GM21576 (cell line): ENCODE measurements around the gene CCDC187.

Source experiments
- ATAC-seq: cut with Tn5 transposase; IDR thresholded peaks from one replicate; pipeline ENCODE4 v1.9.1; 2021; ENCODE audit warnings: mild to moderate bottlenecking, moderate library complexity; ENCODE audit not compliant: unreplicated experiment

The CCDC187 gene

GRCh38 chr9:136300016-136300545 lies 3.8 kb downstream of the CCDC187 start:
- ATAC-seq = no peak

GRCh38 chr9:136299541-136299940 lies 4.4 kb downstream of the CCDC187 start:
- ATAC-seq = no peak

- no peak for ATAC-seq
Measured at GRCh38 chr9:136299116-136299515, 4.8 kb downstream of the CCDC187 start.

- no peak for ATAC-seq
Measured at GRCh38 chr9:136297766-136298735, 5.8 kb downstream of the CCDC187 start.

- ATAC-seq = no peak
Measured at GRCh38 chr9:136297016-136297691, 6.7 kb downstream of the CCDC187 start.

- no peak for ATAC-seq
Measured at GRCh38 chr9:136296434-136297015, 7.4 kb downstream of the CCDC187 start.

GRCh38 chr9:136295542-136296433 lies 8.1 kb downstream of the CCDC187 start:
- ATAC-seq = no peak

GRCh38 chr9:136295055-136295454 lies 8.8 kb downstream of the CCDC187 start:
- ATAC-seq = no peak

GRCh38 chr9:136294437-136294836 lies 9.5 kb downstream of the CCDC187 start:
- ATAC-seq = no peak

GRCh38 chr9:136293476-136294077 lies 10.3 kb downstream of the CCDC187 start:
- ATAC-seq = no peak

- no peak for ATAC-seq
Measured at GRCh38 chr9:136292591-136293448, 11.1 kb downstream of the CCDC187 start.

GRCh38 chr9:136292026-136292538 lies 11.8 kb downstream of the CCDC187 start:
- no peak for ATAC-seq

- ATAC-seq = no peak
Measured at GRCh38 chr9:136291306-136292025, 12.4 kb downstream of the CCDC187 start.

- no peak for ATAC-seq
Measured at GRCh38 chr9:136290508-136291000, 13.3 kb downstream of the CCDC187 start.

GRCh38 chr9:136289651-136290507 lies 14.0 kb downstream of the CCDC187 start:
- no peak for ATAC-seq

- ATAC-seq = no peak
Measured at GRCh38 chr9:136287960-136288753, 15.7 kb downstream of the CCDC187 start.
